Midbrain (tissue), 1 donor: ENCODE measurements around the gene OAS3.
"Not testable (repeated sequence)": the region's sequence is repeated elsewhere in the genome, so short reads cannot be mapped to it uniquely, and the experiment has no call there.

Experiments used
- DNase-seq: peaks from one replicate; lab custom pipeline; 2025; lab: John Stamatoyannopoulos, UW

OAS3 gene

GRCh38 chr12:112924986-112925385 is 13.3 kb upstream of the OAS3 start:
- DNase-seq, result no peak

- not testable (repeated sequence) for DNase-seq
These were observed 11.7 kb upstream of the OAS3 start for GRCh38 chr12:112926416-112927033.

- no peak for DNase-seq
These were observed 10.8 kb upstream of the OAS3 start for GRCh38 chr12:112927475-112927874.

- no peak for DNase-seq
These were observed 10.3 kb upstream of the OAS3 start for GRCh38 chr12:112927925-112928324.

DNA sequence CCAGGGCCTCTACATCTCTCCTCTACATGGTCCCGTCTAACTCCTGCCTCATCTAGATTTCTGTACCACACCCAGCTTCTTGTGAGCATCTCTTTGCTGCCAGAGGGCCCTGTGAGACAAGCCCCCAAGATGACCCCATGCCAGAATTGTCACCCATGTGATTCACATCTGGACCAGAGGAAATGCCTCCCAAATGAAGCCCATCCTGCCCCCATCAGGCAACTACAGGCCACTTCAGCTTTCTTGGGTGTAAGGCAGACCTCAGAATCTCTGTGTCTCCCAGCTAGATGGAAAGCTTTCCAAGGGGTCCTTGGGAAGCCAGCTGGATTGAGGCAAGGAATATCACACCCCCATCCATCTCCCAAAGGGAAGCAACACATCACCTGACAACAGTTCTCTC is 9.3 kb upstream of the OAS3 start:
- no peak for DNase-seq

- no peak for DNase-seq
These were observed 8.6 kb upstream of the OAS3 start for GRCh38 chr12:112929715-112930114.

DNA sequence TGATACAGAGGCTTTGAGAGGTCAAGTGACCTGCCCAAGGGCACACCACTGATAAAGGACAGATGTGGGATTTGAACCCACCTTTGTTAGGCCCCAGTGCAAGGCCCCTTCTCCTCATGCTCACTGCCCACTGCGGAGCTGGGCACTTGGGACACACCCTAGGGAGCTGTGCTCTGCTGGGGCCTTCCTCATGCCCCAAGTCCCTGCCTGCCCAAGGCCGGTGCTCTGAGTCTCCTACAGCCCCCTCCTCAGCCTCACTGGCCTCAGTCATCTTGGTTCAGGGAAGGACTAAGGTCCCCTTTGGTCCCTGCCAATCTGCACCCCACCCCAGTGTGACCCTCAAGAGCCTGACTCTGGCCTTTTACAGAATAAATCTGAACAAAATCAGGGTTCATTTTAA is 7.9 kb upstream of the OAS3 start:
- no peak for DNase-seq

DNA sequence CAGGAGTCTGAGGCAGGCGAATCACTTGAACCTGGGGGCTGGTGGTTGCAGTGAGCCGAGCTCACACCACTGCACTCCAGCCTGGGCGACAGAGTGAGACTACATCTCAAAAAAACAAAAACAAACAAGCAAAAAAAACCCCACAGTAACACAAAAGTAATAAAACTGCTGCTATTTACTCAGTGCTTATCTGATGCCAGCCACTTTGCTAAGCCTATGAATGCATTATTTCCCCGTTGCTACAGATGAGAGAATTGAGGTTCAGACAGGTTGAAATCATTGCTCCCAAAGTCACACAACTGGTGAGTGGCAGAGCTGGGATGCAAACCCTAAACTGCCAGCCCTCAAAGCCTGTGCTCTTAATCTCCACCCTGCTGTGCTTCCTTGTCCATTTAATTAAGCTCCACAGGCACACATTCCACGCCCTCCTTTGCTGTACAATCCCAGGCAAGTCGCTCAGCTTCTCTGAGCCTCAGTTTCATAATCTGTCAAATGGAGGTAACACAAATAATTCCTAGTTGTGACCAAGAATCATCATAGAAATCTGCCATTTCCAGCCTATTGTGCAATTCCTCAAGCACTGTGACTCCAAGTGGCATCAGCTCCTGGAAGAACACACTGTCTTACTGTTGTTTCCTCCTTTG is 5.7 kb upstream of the OAS3 start:
- DNase-seq, result no peak

- DNase-seq, result no peak
These were observed 5.2 kb upstream of the OAS3 start for GRCh38 chr12:112933129-112933505.

GRCh38 chr12:112936264-112936663 is 2.0 kb upstream of the OAS3 start:
- no peak for DNase-seq

GRCh38 chr12:112936927-112937326 is 1.3 kb upstream of the OAS3 start:
- DNase-seq, result no peak

GRCh38 chr12:112938751-112939150 is 477 bp downstream of the OAS3 start:
- no peak for DNase-seq

- no peak for DNase-seq
These were observed 1.6 kb downstream of the OAS3 start for GRCh38 chr12:112939761-112940381.

GRCh38 chr12:112941528-112942335 is 3.5 kb downstream of the OAS3 start:
- DNase-seq, result no peak

DNA sequence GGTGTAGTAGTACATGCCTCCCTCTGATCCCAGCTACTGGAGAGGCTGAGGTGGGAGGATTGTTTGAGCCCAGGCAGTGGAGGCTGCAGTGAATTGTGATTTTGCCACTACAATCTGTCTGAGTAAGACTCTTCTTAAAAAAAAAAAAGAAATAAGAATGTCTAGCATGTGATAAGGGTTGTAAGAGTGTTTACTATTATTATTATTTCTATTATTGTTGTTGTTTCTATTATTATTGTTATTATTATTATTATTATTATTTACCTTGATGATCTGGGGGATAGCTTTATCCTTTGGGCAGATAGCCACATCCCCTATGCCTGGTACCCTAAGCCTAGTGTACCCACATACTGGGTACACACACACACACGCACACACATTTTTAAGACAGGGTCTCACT is 4.3 kb downstream of the OAS3 start:
- no peak for DNase-seq

- no peak for DNase-seq
These were observed 5.9 kb downstream of the OAS3 start for GRCh38 chr12:112944024-112944690.

DNA sequence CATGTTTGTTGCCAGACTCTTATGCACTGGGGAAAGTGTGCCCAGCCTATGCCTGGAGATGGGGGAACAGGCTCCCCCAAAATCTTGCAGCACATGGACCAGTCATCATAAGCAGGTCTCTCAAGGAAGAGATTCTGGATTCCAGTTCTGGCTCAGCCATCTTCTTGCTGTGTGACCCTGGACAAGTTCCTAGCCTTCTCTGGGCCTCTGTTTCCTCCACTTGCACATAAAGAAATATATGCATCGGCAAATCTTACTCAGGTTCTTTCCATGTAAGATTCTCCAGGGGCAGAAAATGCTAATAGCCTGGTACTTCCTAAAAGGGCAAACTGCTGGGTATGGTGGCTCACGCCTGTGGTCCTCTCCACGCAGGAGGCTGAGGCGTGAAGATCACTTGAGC is 7.2 kb downstream of the OAS3 start:
- DNase-seq, result no peak

DNA sequence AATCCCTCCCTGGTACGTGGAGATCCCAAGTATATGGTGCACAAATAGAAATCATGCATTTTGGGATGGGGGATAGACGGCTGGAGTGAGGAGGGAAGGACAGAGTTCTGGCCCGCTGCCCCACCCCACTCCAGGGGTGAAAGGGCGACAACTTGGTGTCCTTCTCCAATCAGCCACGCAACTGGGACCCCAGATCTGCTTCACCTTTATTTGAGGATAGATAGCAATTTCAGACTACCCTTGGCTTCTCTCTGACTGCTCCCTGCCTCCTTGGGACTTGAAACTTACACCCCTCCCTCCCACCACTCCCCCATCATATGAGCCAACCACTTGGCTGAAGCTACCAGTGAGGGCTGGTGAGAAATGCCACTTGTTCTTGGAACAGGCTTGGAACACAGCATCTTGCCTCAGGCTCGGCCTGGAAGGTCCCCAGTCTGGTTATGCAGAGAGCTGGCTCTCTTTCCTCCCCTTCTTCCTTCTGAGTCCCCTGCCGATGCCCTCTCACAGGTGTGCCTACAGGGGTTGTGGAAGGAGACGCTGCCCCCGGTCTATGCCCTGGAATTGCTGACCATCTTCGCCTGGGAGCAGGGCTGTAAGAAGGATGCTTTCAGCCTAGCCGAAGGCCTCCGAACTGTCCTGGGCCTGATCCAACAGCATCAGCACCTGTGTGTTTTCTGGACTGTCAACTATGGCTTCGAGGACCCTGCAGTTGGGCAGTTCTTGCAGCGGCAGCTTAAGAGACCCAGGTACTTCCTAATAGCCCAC is 8.1 kb downstream of the OAS3 start:
- DNase-seq, result no peak

DNA sequence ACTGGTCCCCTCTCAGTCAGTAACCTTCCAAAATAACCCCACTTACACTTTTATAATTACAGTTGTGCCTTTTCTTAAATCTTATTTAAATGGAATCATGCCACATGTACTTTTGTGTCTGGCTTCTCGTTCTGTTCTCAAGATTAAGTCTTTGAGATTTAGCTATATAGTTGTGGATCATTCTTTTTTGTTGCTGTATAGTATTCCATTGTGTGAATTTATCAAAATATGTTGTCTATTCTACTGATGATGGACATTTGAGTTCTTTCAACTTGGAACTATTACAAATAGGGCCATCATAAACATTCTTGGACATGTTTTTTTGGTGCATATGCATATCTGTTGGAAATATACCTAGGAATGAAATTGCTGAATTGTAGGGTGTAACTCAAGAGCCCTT is 9.0 kb downstream of the OAS3 start:
- no peak for DNase-seq

DNA sequence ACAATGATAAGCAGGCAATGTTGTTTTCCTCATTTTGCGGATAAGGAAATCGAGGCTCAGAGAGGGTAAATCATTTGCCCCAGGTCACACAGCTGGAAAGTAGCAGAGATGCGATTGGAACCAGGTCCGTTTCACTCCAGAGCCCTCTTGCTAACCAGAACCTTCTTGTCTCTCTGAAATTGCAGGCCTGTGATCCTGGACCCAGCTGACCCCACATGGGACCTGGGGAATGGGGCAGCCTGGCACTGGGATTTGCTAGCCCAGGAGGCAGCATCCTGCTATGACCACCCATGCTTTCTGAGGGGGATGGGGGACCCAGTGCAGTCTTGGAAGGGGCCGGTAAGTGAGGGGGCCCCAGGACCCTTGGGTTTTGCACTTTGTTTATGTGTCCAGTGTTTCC is 9.5 kb downstream of the OAS3 start:
- no peak for DNase-seq

- no peak for DNase-seq
These were observed 10.5 kb downstream of the OAS3 start for GRCh38 chr12:112948806-112949205.

GRCh38 chr12:112950701-112951100 is 12.4 kb downstream of the OAS3 start:
- DNase-seq, result no peak
